NCI-H524 (cell line): ENCODE data around the gene ANO9.
"Not testable (repeated sequence)": the region's sequence is repeated elsewhere in the genome, so short reads cannot be mapped to it uniquely, and the experiment has no call there.

Source experiments
- DNase-seq, 2 experiments: peaks; one replicate each; lab custom pipeline; 2025; lab: John Stamatoyannopoulos, UW

Gene ANO9

GRCh38 chr11:471468-472145, 29.8 kb upstream of the ANO9 start:
- no peak for DNase-seq

DNA sequence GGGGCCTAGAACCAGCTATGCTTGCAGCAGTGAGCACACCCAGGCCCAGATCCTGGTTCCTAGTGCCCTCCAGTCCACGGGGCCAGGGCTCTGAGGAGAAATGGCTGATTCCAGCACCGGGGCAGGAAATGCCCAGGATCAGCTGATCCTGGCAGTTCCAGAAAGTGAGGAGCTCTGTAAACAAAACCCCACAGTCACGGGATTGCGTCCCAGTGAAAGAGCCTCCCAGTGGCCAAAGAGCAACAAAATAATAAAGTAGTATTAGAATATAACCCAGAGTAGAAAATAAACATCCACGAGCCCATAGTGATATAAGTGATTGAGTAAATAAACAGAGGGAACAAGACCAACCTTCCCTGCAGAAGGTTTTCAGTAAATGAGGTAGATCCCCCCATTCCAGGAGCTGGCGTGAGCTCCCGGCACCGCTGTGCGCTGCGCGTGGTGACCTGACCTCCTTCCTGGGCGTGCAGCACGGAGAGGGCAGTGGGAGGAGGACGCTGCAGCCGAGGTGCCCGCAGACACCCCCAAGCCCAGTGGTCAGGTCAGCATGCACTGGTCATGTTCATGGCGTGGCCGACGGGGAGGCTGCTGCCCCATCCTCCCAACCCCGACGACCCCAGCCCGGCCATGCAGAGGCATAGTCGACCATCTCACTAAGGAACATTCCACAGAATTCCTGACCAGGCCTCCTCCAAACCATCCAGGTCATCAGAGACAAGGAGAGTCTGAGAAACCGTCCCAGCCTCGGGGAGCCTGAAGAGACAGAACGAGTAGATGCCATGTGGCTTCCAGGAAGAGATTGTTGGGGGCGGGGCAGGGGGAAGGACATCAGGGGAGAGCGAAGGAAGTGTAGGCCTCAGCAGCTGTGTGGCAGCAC, 28.1 kb upstream of the ANO9 start:
- DNase-seq, result no peak

DNA sequence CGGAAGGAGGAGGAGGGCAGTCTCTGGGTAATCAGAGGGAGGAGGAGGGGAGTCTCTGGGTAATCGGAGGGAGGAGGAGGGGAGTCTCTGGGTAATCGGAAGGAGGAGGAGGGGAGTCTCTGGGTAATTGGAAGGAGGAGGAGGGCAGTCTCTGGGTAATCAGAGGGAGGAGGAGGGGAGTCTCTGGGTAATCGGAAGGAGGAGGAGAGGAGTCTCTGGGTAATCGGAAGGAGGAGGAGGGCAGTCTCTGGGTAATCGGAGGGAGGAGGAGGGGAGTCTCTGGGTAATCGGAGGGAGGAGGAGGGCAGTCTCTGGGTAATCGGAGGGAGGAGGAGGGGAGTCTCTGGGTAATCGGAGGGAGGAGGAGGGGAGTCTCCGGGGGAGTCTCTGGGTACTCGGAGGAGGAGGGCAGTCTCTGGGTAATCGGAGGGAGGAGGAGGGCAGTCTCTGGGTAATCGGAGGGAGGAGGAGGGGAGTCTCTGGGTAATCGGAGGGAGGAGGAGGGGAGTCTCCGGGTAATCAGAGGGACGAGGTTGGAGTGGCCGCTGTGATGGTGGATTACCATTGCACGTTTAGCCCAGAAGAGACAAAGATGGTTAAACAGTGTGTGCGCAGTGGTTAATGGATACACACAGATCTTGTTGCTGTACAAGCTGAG, 27.3 kb upstream of the ANO9 start:
- DNase-seq, result not testable (repeated sequence)

GRCh38 chr11:468493-468892, 26.7 kb upstream of the ANO9 start:
- DNase-seq, result no peak

- no peak for DNase-seq
These were observed 26.2 kb upstream of the ANO9 start for GRCh38 chr11:468036-468435.

GRCh38 chr11:465896-466530, 24.2 kb upstream of the ANO9 start:
- DNase-seq, result no peak

- DNase-seq, result no peak
These were observed 22.5 kb upstream of the ANO9 start for GRCh38 chr11:464316-464715.

DNA sequence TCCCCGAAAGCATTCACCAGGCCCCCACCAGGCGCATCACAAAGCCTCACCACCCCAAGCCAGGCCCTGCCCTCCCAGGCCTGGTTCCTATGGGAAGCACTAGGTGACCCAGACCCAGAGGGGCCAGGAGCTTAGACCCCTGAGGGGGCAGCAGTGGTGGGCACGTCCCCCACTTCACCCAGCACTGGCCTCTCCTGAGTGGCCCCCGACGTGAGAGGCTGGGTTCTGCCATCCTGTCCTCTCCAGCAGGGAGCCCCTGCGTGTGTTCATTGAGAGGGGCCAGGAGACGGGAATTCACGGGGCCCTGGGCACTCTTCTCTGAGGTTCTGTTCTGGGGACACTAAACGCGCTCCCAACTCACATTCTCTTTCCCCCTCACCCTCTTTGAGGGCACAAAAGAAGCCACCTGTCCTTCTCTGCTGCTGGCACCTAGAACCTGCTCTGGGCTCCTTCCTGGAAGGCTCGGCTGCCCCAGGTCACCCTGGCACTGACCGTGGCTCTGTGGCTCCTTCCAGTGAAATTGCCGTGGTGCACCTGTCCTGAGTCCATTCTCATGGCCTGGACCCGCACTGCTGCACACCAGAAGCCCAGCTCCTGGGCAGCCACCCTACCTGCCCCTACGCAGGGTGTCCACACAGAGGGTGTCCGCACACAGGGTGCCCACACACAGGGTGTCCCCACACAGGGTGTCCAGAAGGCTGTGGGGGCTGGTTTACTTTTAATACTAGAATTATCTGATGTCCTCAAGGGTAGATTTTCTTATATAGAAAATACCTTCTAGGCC, 20.5 kb upstream of the ANO9 start:
- no peak for DNase-seq

- peak in 1 of 2 experiments; percentile 46 for DNase-seq
These were observed 19.8 kb upstream of the ANO9 start for GRCh38 chr11:461626-462025.

GRCh38 chr11:460331-461199, 18.8 kb upstream of the ANO9 start:
- DNase-seq, result no peak

- no peak for DNase-seq
These were observed 17.9 kb upstream of the ANO9 start for GRCh38 chr11:459511-460220.

DNA sequence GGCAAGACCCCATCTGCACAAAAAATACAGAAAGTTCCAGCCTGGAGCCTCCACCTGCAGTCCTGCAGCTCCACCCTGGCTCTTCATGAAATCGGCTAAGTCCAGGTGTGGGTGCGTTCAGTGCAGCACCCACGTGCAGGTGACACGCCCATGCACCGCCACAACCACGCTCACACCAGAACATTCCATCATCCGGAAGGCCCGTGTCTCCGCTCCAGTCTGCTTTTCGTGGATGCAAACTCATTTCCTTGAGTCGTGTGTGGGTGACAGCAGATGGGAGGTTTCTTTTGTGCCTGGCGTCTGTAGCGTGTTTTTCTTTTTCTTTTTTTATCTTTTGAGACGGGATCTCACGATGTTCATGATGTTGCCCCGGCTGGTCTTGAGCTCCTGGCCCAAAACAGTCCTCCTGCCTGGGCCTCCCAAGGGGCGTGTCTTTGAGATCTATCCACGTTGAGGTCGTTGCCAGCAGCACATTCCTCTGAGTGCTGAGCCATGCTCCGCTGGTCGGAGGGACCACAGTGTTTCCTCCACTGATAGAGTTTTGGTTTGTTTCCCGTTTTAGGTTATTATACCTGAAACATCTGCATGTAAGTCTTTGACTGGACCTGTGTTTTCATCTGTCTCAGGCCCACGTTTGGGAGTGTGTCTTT, 15.4 kb upstream of the ANO9 start:
- no peak for DNase-seq

DNA sequence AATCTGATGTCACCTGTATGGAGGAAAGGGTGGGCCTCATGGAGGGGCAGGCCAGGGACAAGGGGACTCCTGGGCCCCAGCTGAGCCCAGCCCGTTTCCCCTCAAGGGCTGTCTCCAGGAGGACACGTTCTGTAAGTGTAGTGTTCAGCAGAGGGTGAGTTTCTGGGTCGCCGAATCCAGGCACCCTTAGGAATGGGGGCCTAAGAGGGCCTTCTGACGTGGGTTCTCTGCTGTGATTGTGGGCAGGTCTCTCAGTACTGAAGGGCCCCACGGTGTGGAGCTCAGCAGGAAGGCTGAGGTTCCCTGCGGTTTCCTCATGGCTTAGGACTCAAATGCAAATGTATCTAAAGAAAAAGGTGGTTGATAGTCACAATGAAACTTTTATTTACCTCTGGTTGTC, 14.7 kb upstream of the ANO9 start:
- no peak for DNase-seq

- no peak for DNase-seq
These were observed 13.8 kb upstream of the ANO9 start for GRCh38 chr11:455566-456147.

GRCh38 chr11:454801-455565, 13.2 kb upstream of the ANO9 start:
- DNase-seq, result no peak

DNA sequence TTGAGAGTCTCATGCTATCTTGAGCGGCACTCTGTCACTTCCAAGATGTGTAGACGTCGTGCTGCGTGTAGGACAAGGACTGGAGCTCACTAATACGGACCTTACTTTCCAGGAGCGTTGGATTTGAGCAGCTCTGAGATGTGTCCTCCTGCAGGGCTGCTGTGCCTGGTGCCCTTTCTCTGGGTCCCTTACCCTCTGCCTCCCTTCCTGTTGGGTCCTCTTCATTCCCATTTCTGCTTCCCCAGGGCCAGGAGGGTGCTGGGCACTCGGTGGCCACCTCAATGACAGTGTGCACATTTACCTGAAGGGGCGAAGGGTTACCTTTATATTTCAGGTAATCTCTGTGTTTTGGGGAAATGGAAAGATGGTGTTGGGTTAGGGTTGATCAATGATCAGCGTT, 12.2 kb upstream of the ANO9 start:
- DNase-seq, result no peak

DNA sequence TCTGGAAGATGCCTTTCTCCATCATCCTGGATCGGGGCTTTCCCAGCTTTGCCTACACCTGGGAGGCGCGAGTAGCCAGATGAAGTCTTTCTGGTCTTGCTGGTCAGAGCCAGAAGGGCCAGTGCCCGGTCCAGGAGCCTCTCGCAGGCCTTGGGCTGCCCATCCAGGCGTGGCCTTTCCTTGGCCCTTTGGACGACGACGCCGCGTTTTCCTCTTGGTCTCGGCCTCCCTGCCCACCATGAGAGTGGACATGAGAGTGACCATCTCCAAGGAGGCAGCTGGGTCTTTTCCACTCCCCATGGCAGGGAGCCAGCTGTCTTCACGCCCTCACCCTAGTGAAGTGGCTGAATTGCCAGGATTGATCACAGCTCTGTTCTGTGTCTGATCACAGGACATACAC, 11.8 kb upstream of the ANO9 start:
- no peak for DNase-seq

DNA sequence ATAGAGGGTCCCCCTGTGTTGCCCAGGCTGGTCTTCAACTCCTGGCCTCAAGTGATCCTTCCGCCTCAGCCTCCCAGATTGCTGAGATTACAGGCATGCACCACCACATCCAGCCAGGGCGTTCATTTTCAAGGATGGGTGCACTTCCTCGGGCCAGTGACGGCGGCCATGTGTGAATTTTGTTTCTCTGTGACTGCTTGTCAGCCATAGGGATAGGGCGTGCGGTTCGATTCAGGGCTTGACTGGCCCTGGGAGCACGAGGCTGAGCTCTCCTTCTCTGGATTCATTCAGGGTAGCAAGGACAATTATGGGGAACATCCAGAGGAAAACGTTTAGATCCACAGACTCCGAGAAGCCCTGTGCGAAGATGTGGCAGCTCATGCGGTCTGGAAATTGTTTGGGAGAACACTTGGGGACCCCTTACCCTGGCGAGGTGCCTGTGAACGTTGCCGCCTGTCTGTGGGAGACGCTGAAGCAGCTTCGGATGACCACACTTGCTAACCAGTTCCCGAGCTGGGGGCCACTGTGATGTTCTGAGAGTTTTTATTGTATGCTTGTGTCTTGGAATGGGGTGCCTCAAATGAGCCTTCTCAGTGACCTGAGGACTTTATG, 11.2 kb upstream of the ANO9 start:
- no peak for DNase-seq
